PC-3 (cell line): ENCODE results near the gene EPS8L2.

Experiments used
- EZH2 ChIP-seq: fragments of 300-600 bp; sonication (generic); IDR thresholded peaks from one replicate; pipeline ENCODE4 v1.6.1; 2017; ENCODE audit warnings: antibody characterized with exemption, mild to moderate bottlenecking, low read length; ENCODE audit not compliant: unreplicated experiment
- TF ChIP-seq, protein P1 (sequence below): fragments of 300-600 bp; sonication (generic); conservative IDR thresholded peaks from 2 replicates; pipeline ENCODE4 v1.5.1; 2017; ENCODE audit warnings: antibody characterized with exemption, low read depth, mild to moderate bottlenecking, low read length

DNA sequence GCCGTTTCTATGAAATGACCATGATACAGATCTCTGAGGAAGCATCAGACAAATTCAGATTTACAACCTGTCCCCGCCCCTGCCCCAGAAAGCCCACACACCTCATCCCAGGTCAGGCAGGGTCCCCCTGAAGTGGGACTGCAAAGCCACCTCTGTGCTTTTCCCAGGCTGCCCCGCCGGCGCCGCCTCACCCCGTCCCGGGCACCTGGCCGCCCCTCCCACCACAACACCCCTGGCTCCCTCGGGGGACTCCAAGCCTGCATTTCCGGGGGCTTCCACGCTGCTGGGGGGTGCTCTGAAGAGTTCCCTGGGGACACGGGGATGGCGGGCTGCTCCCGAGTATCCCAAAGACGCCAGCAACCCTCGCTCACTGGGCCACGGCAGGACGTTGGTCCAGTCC lies 45.8 kb upstream of the EPS8L2 start:
- TF ChIP-seq, protein P1, sequence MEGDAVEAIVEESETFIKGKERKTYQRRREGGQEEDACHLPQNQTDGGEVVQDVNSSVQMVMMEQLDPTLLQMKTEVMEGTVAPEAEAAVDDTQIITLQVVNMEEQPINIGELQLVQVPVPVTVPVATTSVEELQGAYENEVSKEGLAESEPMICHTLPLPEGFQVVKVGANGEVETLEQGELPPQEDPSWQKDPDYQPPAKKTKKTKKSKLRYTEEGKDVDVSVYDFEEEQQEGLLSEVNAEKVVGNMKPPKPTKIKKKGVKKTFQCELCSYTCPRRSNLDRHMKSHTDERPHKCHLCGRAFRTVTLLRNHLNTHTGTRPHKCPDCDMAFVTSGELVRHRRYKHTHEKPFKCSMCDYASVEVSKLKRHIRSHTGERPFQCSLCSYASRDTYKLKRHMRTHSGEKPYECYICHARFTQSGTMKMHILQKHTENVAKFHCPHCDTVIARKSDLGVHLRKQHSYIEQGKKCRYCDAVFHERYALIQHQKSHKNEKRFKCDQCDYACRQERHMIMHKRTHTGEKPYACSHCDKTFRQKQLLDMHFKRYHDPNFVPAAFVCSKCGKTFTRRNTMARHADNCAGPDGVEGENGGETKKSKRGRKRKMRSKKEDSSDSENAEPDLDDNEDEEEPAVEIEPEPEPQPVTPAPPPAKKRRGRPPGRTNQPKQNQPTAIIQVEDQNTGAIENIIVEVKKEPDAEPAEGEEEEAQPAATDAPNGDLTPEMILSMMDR = no peak
- TF ChIP-seq EZH2 = no peak
